ENCODE results near the gene NELFE. TPM values are rescaled to one million over a fixed set of nuclear protein-coding genes. Genes with fewer than 3 reads are reported as not detected.

Gene NELFE
- total RNA-seq, 4 donors from 2014 or later, result 74.1 to 101 (median 88.6) TPM

GRCh38 chr6:31958412-31958740 is 395 bp downstream of the NELFE start:
- H3K4me1 ChIP-seq, result peaks cover 0 to 32% (median 19%) of the 10 kb centered on the region in 4 donors
- H3K9me3 ChIP-seq, result no peaks in the 10 kb centered on the region
- DNase-seq (ENCODE audit: low spot score in 2 of 2), result no peak
- H3K27me3 ChIP-seq, result no peaks in the 10 kb centered on the region
- TF ChIP-seq POLR2A (IDR thresholded peaks at IDR 0.05), result no peak
- no peak for TF ChIP-seq EP300 (IDR thresholded peaks at IDR 0.05)
- TF ChIP-seq CTCF (IDR thresholded peaks at IDR 0.05), result no peak
- H3K4me3 ChIP-seq, result peak overlapping the region; percentile 75 to 97 (median 86)
- H3K36me3 ChIP-seq, result peaks cover 7 to 73% (median 34%) of the 10 kb centered on the region in 3 donors
- WGBS, 2 donors, result 9 to 11% methylated on average over 11 of the region's 11 CpGs
- peak overlapping the region; percentile 64 to 95 (median 90) for H3K27ac ChIP-seq

- no peak overlapping the region for H3K27ac ChIP-seq
- 93% methylated on average over 3 of the region's 3 CpGs for WGBS, 2 donors
Observed at GRCh38 chr6:31956796-31957195, 2.0 kb downstream of the NELFE start.

GRCh38 chr6:31954511-31954910 is 4.3 kb downstream of the NELFE start:
- Histone ChIP-seq H3K27me3 (no peaks in the 10 kb centered on the region), H3K4me1 (peaks cover 0 to 32% (median 15%) of the 10 kb centered on the region in 4 donors), H3K4me3 (no peak overlapping the region), H3K27ac (no peak overlapping the region), H3K9me3 (no peaks in the 10 kb centered on the region), H3K36me3 (peaks cover 7 to 68% (median 21%) of the 10 kb centered on the region in 3 donors)
- TF ChIP-seq CTCF (IDR thresholded peaks at IDR 0.05) (no peak), POLR2A (IDR thresholded peaks at IDR 0.05) (no peak), EP300 (IDR thresholded peaks at IDR 0.05) (no peak)
- WGBS, 2 donors, result 96 to 98% methylated on average over 28 of the region's 28 CpGs
- DNase-seq (ENCODE audit: low spot score in 2 of 2), result no peak

More at GRCh38 chr6:31956796-31957195, 2.0 kb downstream of the NELFE start:
- no peak overlapping the region for H3K4me3 ChIP-seq
- peaks cover 0 to 35% (median 19%) of the 10 kb centered on the region in 4 donors for H3K4me1 ChIP-seq
- no peak for DNase-seq (ENCODE audit: low spot score in 2 of 2)
- no peaks in the 10 kb centered on the region for H3K27me3 ChIP-seq
- H3K9me3 ChIP-seq, result no peaks in the 10 kb centered on the region
- peaks cover 7 to 73% (median 25%) of the 10 kb centered on the region in 3 donors for H3K36me3 ChIP-seq
- TF ChIP-seq POLR2A (IDR thresholded peaks at IDR 0.05) (no peak), EP300 (IDR thresholded peaks at IDR 0.05) (no peak)

- 75 to 79% methylated on average over 5 of the region's 5 CpGs for WGBS, 2 donors
- peaks cover 0 to 22% (median 6%) of the 10 kb centered on the region in 4 donors for H3K4me1 ChIP-seq
- H3K4me3 ChIP-seq, result no peak overlapping the region
- DNase-seq (ENCODE audit: low spot score in 2 of 2), result no peak
- peaks cover 7 to 68% (median 21%) of the 10 kb centered on the region in 3 donors for H3K36me3 ChIP-seq
- H3K9me3 ChIP-seq, result no peaks in the 10 kb centered on the region
- no peaks in the 10 kb centered on the region for H3K27me3 ChIP-seq
- TF ChIP-seq EP300 (IDR thresholded peaks at IDR 0.05) (no peak), CTCF (IDR thresholded peaks at IDR 0.05) (no peak), POLR2A (IDR thresholded peaks at IDR 0.05) (no peak)
- peak overlapping the region in 1 of 4 donors; percentile 65 for H3K27ac ChIP-seq
Observed at GRCh38 chr6:31952890-31953289, 5.9 kb downstream of the NELFE start.

- Histone ChIP-seq H3K4me1 (peaks cover 0 to 17% (median under 1%) of the 10 kb centered on the region in 4 donors), H3K27ac (peak overlapping the region in 2 of 4 donors; percentile 26 to 65), H3K27me3 (no peaks in the 10 kb centered on the region), H3K4me3 (no peak overlapping the region), H3K9me3 (no peaks in the 10 kb centered on the region), H3K36me3 (peaks cover 7 to 66% (median 21%) of the 10 kb centered on the region in 3 donors)
- peak; percentile 37 to 58 for DNase-seq (ENCODE audit: low spot score in 2 of 2)
- TF ChIP-seq CTCF (IDR thresholded peaks at IDR 0.05) (peak; percentile 55 to 71 (median 67)), POLR2A (IDR thresholded peaks at IDR 0.05) (no peak), EP300 (IDR thresholded peaks at IDR 0.05) (peak in 1 of 2 donors; percentile 16)
- WGBS, 2 donors, result 37 to 44% methylated on average over 5 of the region's 5 CpGs
Observed at GRCh38 chr6:31952140-31952805, 6.5 kb downstream of the NELFE start.

Measured in tibial nerve (tissue), 4 donors.